Left ventricle myocardium inferior (tissue), 1 donor: ENCODE measurements around the gene CFAP52. TPM values are rescaled to one million over a fixed set of nuclear protein-coding genes. Genes with fewer than 3 reads are reported as not detected.

Experiments used
- DNase-seq: peaks from one replicate; pipeline ENCODE4 v3.0.0-alpha.2; 2020
- H3K27ac ChIP-seq: fragments of 200-600 bp; replicated peaks from 2 replicates; pipeline ENCODE4 v1.8.0; 2021
- H3K27me3 ChIP-seq: fragments of 200-600 bp; 2 replicates; pipeline ENCODE4 v1.8.0; 2021; ENCODE audit warnings: low read depth
- H3K36me3 ChIP-seq: fragments of 200-600 bp; 2 replicates; pipeline ENCODE4 v1.8.0; 2021
- H3K4me1 ChIP-seq: fragments of 200-600 bp; 2 replicates; pipeline ENCODE4 v1.8.0; 2021
- H3K4me3 ChIP-seq: fragments of 200-600 bp; 2 replicates; pipeline ENCODE4 v1.8.0; 2021; ENCODE audit warnings: mild to moderate bottlenecking, moderate library complexity
- H3K9me3 ChIP-seq: fragments of 200-600 bp; replicated peaks from 2 replicates; pipeline ENCODE4 v1.8.0; 2021
- intact Hi-C: fragments of 100-400 bp; cut with micrococcal nuclease; formaldehyde crosslinking; loops from one replicate; pipeline ENCODE4 v1.11.0; 2022
- total RNA-seq: library from RNA; stranded (reverse); fragmentation: NEBNext Ultra II Directional; extraction: Animal tissue kit (Norgen Biotek cat#: 25700); gene quantifications from one replicate; pipeline ENCODE4 v1.2.1, GENCODE V29; 2021
- TF ChIP-seq, protein P1 (sequence below): fragments of 200-600 bp; IDR thresholded peaks from 2 replicates; pipeline ENCODE4 v1.8.0; 2021; ENCODE audit warnings: antibody characterized with exemption, mild to moderate bottlenecking, borderline replicate concordance
- donor health status: DM: no; HTN: yes; CAD: no; lungs with severe emphysema.

Gene CFAP52
- total RNA-seq, 1 donor from 2014 or later = not detected

DNA sequence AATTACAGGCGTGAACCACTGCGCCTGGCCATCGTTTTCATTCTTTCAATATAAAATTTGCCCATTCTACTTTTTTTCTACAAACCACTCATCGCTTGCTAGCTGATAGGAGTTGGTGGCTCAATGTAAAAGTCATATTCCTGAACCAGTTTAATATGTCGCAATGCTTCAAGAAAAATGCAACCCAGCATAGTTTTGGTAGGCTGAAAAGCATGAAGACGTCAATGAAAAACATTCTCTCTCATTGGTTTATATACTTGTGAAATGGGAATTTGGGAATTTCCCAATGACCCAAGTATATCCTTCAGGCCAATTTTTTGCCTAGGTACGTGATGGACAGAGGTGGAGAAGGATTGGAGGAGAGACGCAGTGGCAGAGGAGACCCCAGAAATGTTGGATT is 95.8 kb downstream of the CFAP52 start:
- H3K27me3 ChIP-seq = peaks cover 37% of the 10 kb centered on the region
- intact Hi-C loops = no loop called here
- TF ChIP-seq, protein P1, sequence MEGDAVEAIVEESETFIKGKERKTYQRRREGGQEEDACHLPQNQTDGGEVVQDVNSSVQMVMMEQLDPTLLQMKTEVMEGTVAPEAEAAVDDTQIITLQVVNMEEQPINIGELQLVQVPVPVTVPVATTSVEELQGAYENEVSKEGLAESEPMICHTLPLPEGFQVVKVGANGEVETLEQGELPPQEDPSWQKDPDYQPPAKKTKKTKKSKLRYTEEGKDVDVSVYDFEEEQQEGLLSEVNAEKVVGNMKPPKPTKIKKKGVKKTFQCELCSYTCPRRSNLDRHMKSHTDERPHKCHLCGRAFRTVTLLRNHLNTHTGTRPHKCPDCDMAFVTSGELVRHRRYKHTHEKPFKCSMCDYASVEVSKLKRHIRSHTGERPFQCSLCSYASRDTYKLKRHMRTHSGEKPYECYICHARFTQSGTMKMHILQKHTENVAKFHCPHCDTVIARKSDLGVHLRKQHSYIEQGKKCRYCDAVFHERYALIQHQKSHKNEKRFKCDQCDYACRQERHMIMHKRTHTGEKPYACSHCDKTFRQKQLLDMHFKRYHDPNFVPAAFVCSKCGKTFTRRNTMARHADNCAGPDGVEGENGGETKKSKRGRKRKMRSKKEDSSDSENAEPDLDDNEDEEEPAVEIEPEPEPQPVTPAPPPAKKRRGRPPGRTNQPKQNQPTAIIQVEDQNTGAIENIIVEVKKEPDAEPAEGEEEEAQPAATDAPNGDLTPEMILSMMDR = no peak

DNA sequence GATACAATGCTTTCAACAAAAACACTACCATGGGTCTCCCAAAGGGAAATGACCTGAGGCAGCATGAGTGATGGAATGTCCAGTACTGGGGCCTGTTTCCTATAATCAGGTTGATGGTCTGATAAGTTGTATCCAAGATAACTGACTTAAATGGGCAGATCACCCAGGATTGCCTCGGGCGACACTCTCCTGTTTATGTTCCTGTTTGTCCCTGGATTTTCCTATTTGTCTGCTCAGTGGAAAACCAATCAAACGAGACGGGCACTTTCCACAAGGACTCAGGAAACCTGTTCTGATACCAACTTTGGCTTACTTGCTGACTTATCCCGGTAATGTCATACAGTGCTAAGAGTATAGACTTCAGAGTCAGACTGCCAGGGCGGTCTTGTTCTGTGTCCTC is 96.2 kb downstream of the CFAP52 start:
- TF ChIP-seq, protein P1 = no peak
- Histone ChIP-seq H3K4me1 (no peaks in the 10 kb centered on the region), H3K9me3 (no peaks in the 10 kb centered on the region), H3K4me3 (no peak overlapping the region), H3K27me3 (peaks cover 34% of the 10 kb centered on the region), H3K27ac (no peak overlapping the region), H3K36me3 (no peaks in the 10 kb centered on the region)
- intact Hi-C loops = no loop called here
- DNase-seq = no peak

More for the DNA sequence above, 95.8 kb downstream of the CFAP52 start:
- no peak for DNase-seq
- no peaks in the 10 kb centered on the region for H3K9me3 ChIP-seq
- no peaks in the 10 kb centered on the region for H3K4me1 ChIP-seq
- no peak overlapping the region for H3K4me3 ChIP-seq
- H3K36me3 ChIP-seq = no peaks in the 10 kb centered on the region
- H3K27ac ChIP-seq = no peak overlapping the region

DNA sequence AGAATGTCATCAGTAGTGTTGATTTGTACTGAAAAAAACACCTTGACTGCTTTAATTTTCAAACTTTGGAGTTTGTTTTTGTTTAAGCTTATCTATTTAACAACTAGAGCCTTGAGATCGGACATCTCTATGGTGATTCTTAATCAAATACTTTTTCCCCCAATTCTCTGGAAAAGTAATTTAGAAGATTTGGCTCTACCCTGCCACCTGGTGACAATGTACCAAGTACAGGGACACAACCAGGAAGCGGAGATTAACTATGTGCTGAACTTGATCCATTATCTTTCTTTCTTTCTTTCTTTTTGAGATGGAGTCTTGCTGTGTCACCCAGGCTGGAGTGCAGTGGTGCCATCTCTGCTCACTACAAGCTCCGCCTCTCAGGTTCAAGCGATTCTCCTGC is 99.6 kb downstream of the CFAP52 start:
- H3K9me3 ChIP-seq = peaks cover 17% of the 10 kb centered on the region
- H3K4me1 ChIP-seq = no peaks in the 10 kb centered on the region
- H3K27me3 ChIP-seq = no peaks in the 10 kb centered on the region
- no peaks in the 10 kb centered on the region for H3K36me3 ChIP-seq
- no peak overlapping the region for H3K4me3 ChIP-seq
- DNase-seq = no peak
- intact Hi-C loops = no loop called here
- no peak overlapping the region for H3K27ac ChIP-seq
- TF ChIP-seq, protein P1 = peak; percentile 21

DNA sequence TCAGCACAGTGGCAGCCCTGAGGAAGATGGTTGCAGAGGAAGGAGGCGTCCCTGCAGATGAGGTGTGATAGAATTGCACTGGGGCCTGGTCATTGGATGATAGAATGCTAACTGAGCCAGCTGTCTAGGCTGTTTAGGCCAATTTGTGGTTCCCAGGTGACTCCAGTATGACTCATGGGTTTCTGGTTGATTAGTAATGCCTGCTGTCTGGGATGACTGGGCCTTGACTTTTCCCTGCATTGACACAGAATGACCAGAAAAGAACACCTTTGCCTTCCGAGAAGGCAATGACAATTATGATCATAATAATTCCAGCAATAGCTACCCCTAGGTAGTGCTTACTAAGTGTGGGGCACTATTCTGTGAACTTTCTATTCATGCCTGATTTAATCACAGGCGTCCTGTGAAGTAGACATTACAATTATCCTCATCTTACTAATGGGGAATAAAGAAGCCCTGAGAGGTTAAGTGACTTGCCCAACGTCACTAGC is 100.4 kb downstream of the CFAP52 start:
- intact Hi-C loops = no loop called here
- no peak for DNase-seq
- H3K4me3 ChIP-seq = no peak overlapping the region
- no peaks in the 10 kb centered on the region for H3K27me3 ChIP-seq
- H3K4me1 ChIP-seq = no peaks in the 10 kb centered on the region
- H3K9me3 ChIP-seq = peaks cover 17% of the 10 kb centered on the region
- no peaks in the 10 kb centered on the region for H3K36me3 ChIP-seq
- TF ChIP-seq, protein P1 = no peak
- H3K27ac ChIP-seq = no peak overlapping the region

DNA sequence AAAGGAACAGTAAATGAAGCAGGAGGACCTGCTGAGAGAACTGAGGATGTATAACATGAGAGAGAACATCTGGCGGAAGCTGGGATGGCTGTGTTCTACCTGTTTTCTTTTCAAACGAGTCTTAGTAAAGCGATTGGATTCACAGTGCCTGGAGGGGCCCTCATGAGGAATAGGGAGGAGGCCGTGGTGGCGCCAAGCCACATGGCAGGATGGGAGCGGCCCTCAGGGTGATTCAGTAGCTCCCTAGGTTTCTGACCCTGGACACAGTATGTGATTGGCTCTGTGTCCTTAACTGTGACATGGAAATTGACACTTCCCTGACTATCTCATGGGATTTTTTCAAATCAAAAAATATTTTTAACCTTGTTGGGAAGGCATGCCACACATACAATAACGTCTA is 101.0 kb downstream of the CFAP52 start:
- no peak overlapping the region for H3K27ac ChIP-seq
- H3K4me1 ChIP-seq = no peaks in the 10 kb centered on the region
- intact Hi-C loops = no loop called here
- H3K36me3 ChIP-seq = no peaks in the 10 kb centered on the region
- H3K9me3 ChIP-seq = peaks cover 17% of the 10 kb centered on the region
- TF ChIP-seq, protein P1 = no peak
- DNase-seq = no peak
- H3K27me3 ChIP-seq = no peaks in the 10 kb centered on the region
- H3K4me3 ChIP-seq = no peak overlapping the region
